DMS53 (cell line): ENCODE data around the gene KRT84.

ENCODE experiments used
- DNase-seq: peaks from one replicate; lab custom pipeline; 2025; lab: John Stamatoyannopoulos, UW

KRT84 gene

GRCh38 chr12:52385226-52385702, at the start of gene KRT84:
TSS of gene KRT84 (minus strand) at chr12:52385652. CDS start at chr12:52385585, 67 bp downstream.
- DNase-seq, result no peak

DNA sequence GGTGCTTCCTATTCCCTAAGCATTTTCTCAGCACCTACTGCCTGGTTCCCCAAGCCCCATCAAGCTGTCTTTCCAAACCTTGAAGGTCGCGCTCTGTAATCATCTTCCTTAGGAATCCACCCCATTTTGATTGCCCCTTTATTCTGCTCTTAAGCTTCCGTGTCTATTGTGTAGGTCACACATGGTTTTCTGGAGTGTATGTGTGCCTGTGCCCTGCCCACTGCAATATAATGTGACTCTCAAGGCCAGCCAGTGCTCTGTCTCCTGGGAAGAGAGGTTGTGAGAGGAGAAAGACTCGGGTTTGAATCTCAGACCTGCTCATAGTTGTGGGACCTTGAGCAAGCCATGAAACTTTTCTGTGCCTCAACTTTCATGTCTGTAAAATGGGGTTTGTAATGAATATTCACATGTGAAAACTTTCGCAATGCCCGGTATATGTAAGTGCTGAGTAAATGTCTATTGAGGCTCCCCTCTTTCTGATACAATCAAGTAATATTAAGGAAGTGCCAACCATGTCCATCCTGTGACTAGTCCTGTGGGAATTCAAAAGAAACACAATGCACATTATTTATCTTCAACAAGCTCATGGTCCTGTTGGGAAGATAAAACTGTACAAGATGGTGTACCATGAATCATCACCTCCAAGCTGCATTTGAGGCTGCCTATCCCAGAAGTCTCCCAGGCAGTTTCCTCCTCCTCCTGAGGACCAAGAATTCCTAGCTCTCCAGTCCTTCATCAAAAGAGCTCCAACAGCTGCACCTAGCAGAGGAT, 49.5 kb upstream of the KRT84 start:
- DNase-seq, result no peak

DNA sequence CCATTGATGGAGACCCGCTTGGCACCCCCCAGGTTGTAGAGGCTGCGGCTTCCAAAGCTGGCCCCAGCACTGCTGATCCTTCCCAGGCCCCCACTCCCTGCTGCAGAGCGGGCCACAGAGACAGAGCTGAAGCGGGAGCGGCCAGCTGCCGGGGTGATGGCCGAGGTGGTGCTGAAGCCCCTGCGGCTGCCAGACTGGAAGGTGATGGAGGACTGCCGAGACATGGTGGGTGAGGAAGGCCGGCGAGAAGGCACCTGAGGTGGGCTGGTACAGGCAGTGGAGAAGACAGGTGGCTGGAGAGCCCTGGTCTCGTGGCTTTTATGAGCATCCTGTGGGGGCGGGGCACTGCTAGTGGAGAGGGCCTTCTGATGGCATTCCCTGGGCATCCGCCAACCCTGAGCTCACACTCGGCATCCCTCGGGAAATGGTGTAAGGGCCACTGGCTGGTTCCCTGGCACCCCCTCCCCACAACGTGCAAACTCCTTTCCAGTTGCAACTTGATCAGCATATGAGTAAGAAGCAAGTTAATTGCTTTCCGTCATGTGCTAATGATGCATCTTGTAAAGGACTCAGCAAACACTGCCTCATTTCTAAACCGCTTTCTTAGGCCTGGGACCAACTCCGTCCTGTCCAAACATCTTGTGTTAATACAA, 48.8 kb upstream of the KRT84 start, which contains the start of gene KRT75:
Gene KRT75 (minus strand): TSS at position 291 of the 653 bp plus-strand sequence. CDS start 67 bp downstream, at position 224.
- no peak for DNase-seq

DNA sequence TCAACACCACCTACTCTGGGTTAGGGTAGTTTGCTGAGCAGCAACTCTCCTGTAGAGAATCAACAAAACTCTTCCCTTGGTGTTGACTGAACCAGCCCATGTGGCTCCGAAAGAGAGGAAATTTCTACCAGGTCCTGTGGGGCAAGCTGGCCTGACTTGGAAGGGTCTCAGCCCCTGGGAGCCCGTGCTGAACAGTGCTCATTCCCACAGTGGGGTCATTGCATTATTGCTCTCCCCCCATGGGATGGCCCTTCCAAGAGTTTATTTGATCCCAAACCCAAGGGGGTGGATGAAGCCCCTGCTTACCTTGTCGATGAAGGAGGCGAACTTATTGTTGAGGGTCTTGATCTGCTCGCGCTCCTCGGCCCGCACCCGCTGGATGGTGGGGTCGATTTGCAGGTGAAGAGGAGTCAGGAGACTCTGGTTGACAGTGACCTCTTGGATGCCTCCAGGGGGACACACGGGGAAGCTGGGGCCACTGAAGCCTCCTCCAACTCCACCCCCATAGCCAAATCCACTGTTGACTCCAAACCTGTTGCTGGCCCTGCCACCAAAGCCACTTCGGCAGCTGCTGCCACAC, 48.1 kb upstream of the KRT84 start:
- no peak for DNase-seq

GRCh38 chr12:52432559-52433207, 47.2 kb upstream of the KRT84 start:
- no peak for DNase-seq

- DNase-seq, result peak; percentile 48
Observed at GRCh38 chr12:52428121-52428520, 42.7 kb upstream of the KRT84 start.

DNA sequence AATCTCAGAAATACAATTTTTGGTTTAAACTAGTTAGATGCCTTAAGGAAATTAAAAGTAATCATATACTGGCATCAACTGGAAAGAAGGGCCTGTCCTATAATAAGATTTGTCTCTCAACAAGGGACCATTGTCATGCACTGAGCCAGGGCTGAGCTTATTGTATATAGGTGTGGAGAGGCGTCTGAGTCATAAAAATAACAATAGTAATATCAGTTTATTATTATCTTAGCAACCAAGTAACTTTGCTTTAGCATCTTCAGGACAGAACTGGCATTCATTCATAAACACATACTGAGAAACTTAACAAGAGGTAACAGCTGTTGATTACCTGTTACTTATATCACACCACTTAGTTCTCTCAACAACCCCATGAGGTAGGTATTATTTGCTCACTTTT, 41.6 kb upstream of the KRT84 start:
- DNase-seq, result no peak

GRCh38 chr12:52426034-52426433, 40.6 kb upstream of the KRT84 start:
- no peak for DNase-seq

GRCh38 chr12:52425466-52425865, 40.0 kb upstream of the KRT84 start:
- no peak for DNase-seq

DNA sequence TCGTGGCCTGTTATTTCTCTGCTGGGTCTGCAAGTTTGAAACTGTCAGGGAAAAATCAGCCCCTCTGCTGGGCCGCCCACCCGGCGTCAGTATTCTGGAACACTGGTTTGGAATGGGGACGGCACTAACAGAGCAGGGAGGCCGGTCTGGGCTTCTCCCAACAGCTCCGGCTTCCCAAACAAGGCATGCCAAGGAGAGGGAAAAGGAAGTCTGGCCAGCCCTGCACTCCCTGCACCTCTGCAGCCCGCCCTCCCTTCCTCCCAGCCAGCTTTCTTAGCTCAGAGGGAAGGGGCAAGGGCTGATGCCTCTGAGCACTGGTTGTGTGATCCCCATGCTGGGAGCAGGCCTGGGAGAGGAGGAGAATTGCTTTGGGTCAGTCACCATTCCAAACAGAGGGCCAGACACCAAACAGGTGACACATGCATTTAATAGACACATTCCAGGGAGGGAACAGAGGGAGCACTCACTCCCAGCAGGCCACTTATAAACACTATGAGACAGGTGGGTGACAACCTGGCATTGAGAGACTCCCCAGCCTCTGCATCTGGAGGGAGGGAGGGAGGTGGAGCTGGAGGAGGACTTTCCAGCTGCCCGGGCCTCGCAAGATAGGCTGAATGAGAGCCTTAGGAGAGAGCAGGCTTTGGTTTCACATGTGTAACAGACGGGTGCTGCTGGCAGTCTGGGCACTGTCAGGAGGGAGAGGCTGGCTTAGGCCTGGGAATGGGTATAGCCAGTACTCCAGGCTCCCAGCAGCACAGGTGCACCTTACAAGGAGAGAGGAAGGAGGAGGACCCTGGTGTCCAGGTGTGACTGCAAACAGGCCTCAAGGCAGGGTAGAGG, 38.4 kb upstream of the KRT84 start:
- no peak for DNase-seq

- no peak for DNase-seq
Observed at GRCh38 chr12:52423035-52423434, 37.6 kb upstream of the KRT84 start.

GRCh38 chr12:52419656-52420055, 34.2 kb upstream of the KRT84 start:
- DNase-seq, result no peak

DNA sequence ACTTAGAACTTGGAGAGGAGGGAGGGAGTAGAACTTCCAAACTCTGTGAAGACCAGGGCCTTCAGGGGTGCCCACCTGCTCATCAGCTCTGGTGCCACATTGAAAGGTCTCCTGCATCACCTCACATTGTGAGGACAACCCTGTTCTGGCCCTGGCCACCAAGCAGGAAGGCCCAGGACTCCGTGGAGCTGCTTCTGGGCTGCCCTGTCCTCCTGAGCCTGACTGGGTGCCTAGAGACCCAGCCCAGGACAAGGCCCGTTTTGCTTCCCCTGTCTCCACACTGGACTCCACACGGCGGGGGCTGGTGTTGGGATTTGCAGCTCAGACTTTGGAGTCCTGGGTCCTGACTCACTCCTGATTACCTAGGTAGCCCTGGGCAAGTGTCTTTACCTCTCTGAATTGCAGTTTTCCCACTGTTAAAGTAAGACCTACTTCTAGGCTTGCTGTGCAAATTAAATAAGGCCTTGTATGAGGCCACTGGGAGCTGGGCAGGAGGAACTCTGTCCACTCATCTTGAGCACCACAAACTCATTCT, 33.2 kb upstream of the KRT84 start:
- DNase-seq, result no peak

DNA sequence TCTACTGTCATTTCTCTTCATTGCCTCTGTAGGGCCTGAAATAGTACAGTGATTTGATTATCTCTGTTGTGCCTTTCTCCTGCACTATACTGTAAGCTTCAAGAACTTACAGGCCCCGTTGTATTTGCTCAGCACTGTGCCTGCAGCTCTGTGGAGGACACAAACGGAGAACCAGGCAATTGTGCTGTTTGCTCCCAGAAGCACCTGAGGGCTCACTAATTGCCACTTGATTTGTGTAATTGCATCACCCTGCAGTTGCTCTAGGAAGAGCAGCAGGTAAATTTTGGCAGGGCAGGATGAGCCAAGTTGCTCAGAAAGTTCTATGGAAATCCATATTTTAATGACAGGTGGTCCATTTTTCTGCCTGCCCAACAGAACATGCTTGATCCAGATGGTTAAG, 32.3 kb upstream of the KRT84 start:
- no peak for DNase-seq

GRCh38 chr12:52416795-52417194, 31.3 kb upstream of the KRT84 start:
- no peak for DNase-seq

DNA sequence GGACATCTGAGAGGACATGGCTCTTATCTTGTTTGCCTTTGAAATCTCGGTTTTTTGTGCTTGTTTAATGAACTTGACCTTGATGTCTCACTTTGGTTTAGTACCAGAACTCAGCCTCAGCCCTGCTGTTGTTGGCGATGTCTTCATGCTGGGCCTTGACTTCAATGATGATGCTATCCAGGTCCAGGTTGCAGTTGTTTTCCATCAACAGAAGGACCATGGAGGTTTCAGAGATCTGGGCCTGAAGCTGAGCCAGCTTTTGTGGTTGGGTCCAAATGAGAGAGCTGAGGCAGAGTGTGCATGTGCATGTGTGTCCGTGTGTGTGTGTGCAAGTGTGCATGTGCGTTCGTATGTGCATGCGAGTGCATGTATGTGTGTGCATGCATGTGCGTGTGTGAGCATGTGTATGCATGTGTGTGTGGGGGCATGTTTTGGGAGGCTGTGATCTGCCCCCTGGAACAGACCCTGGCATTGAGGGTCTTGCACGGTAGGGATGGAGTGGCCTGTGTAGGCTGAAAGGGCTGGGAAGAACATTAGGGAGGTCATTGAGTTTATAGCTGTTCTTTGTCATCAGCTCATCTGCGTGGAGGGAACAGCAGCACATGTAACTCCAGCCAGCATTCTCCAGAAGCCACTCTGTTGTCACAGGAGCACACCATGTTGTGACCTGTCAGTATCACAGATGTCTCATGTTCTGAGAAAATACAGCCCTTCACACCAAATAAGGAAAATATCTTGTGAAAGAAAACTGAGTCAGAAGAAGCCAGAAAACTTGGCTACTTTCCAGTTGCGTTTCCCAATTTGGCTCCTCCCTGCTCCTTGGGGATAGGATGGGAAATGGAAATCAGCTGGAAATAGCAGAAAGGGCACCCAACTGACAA, 30.7 kb upstream of the KRT84 start:
- no peak for DNase-seq

GRCh38 chr12:52414936-52415335, 29.5 kb upstream of the KRT84 start:
- DNase-seq, result no peak

- DNase-seq, result no peak
Observed at GRCh38 chr12:52413782-52414345, 28.4 kb upstream of the KRT84 start.

- no peak for DNase-seq
Observed at GRCh38 chr12:52413202-52413601, 27.8 kb upstream of the KRT84 start.

GRCh38 chr12:52411815-52412214, 26.4 kb upstream of the KRT84 start:
- DNase-seq, result no peak
